ENCODE measurements around the gene PCSK5. TPM values are rescaled to one million over a fixed set of nuclear protein-coding genes. Genes with fewer than 3 reads are reported as not detected.

PCSK5 gene
- total and polyA plus RNA-seq, 2 of the 8 experiments (the other 6 are each of a cell fraction or from before 2014, with no cell fraction given) = 5.5 to 10.7 TPM

DNA sequence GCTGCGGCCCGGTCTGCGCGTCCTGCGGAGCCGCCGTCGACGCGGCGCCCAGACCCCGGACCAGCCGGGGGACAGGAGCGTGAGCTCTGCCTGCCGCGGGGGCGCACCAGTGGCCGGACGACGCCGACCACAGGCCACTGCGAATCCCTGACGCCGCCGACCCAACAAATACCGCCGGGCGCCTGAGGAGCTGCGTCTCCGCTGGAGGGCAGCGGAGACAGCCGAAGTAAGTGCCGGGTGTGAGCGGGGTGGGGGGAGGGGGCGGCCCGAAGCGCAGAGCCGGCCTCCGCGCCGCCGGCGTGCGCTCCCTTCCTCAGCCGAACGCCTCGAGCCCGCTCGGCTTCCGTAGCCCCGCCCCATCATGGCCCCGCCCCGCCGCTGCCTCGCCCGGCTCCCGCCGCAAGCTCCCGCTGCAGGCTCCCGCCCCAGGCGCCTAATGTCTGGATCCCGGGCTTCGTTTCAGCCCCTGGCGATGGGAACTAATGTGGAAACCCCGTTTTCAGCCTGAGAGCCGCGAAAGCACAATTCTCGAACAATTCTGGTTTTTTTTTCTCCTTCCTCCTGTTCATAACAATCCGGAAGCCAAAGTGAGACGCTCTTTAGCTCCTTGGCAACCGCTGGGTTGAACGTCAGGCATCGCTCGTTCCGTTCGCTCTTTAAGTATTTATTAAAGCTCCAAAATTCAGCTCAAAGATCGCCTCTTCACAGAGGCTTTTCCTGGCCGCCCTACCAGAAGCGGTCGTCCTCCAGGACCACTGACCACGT is 503.9 kb downstream of the PCSK5 start, which contains the start of gene RFK:
RFK (minus strand) TSS at position 232 of the 765 bp plus-strand sequence. CDS start 255 bp downstream, outside the sequence.
- WGBS, 2 experiments (ENCODE audit: extremely low coverage in 1 of 2, insufficient coverage in 1 of 2, insufficient read length in 1 of 2, insufficient replicate concordance in 2 of 2, low coverage in 1 of 2, low lambda C conversion rate in 2 of 2, missing lambda C conversion rate in 1 of 2) = 1% methylated on average over 40 of the region's 81 CpGs; no CpG with 5 or more reads in 1 of the 2 experiments
- TF ChIP-seq SP2 (IDR thresholded peaks at IDR 0.05; ENCODE audit: low read length) = no peak
- 0 out of 2 replicates have a peak, but pooled peaks have one; percentile 65 for TF ChIP-seq TCF12 (IDR thresholded peaks at IDR 0.05; ENCODE audit: low read depth, low read length)
- no peak for TF ChIP-seq JUN (IDR thresholded peaks at IDR 0.05; ENCODE audit: low read depth, low read length)
- TF ChIP-seq, protein P1, sequence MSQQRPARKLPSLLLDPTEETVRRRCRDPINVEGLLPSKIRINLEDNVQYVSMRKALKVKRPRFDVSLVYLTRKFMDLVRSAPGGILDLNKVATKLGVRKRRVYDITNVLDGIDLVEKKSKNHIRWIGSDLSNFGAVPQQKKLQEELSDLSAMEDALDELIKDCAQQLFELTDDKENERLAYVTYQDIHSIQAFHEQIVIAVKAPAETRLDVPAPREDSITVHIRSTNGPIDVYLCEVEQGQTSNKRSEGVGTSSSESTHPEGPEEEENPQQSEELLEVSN (IDR thresholded peaks at IDR 0.05) = peak; percentile 89; the same call in 1 of the 2 replicates
- peak; percentile 27; the same call in 1 of the 2 replicates for TF ChIP-seq CREB1 (IDR thresholded peaks at IDR 0.05)
- peak; percentile 60 for TF ChIP-seq TAF7 (optimal IDR thresholded peaks at IDR 0.05; ENCODE audit: borderline replicate concordance, low read depth, low read length)
- TF ChIP-seq TBP (IDR thresholded peaks at IDR 0.05; ENCODE audit: low read depth, low read length) = 0 out of 2 replicates have a peak, but pooled peaks have one; percentile 38
- no peak for TF ChIP-seq NRF1 (IDR thresholded peaks at IDR 0.05; ENCODE audit: low read depth, low read length)
- TF ChIP-seq ZNF274 (IDR thresholded peaks at IDR 0.05; ENCODE audit: borderline replicate concordance, extremely low read depth, low read length) = no peak
- TF ChIP-seq CBX5 (IDR thresholded peaks at IDR 0.05; ENCODE audit: low read depth, low read length) = no peak
- no peak for TF ChIP-seq SAP30 (IDR thresholded peaks at IDR 0.05; ENCODE audit: insufficient read depth, insufficient replicate concordance, low read length)

More for the DNA sequence above, 503.9 kb downstream of the PCSK5 start, which contains the start of gene RFK:
- Histone ChIP-seq H3K18ac (ENCODE audit: extremely low read depth, low read length) (peak within 1 kb of the TSS; percentile 95), H3K4ac (replicated peaks; ENCODE audit: insufficient read length, low read depth, low read length) (peak within 1 kb of the TSS; percentile 67), H2BK120ac (replicated peaks; ENCODE audit: low read depth, low read length) (peak within 1 kb of the TSS; percentile 38), H2BK15ac (ENCODE audit: low read length) (peak within 1 kb of the TSS; percentile 61; the same call in 1 of the 2 replicates), H2AFZ (ENCODE audit: low read length) (peak within 1 kb of the TSS; percentile 86), H3K9me3 (ENCODE audit: insufficient read depth in 2 of 2, low read depth in 1 of 2, low read length in 1 of 2) (peaks cover 0 to 4% of the 10 kb centered on the region in 2 experiments; a peak in 1 of 4 replicates), H2BK20ac (ENCODE audit: low read length) (no peak within 1 kb of the TSS), H3K23me2 (ENCODE audit: low read depth, low read length) (peaks cover 9% of the 10 kb centered on the region), H3K36me3 (ENCODE audit: control insufficient read depth in 2 of 4, insufficient read depth in 4 of 4, low read length in 3 of 4) (peaks cover 0 to 12% (median 2%) of the 10 kb centered on the region in 4 experiments; a peak in 4 of 8 replicates), H2BK12ac (ENCODE audit: low read depth, low read length) (0 out of 2 replicates have a peak within 1 kb of the TSS, but pooled peaks have one; percentile 78), H3K4me1 (replicated peaks in 1 of 4; ENCODE audit: control insufficient read depth in 3 of 4, insufficient read depth in 4 of 4, low read length in 3 of 4) (no peaks in the 10 kb centered on the region), H4K8ac (ENCODE audit: extremely low read depth, insufficient read depth, low read length) (peak within 1 kb of the TSS; percentile 91), H3K9ac (replicated peaks in 1 of 4; ENCODE audit: extremely low read depth in 1 of 4, low read depth in 3 of 4, low read length in 3 of 4) (peak within 1 kb of the TSS; percentile 73 to 87 (median 78)), H3K14ac (ENCODE audit: insufficient read length) (no peak within 1 kb of the TSS), H3K56ac (replicated peaks; ENCODE audit: insufficient read length, low read depth, low read length) (peak within 1 kb of the TSS; percentile 90), H3K79me2 (ENCODE audit: control insufficient read depth in 1 of 2, insufficient read depth in 2 of 2, low read length in 2 of 2) (peaks cover 0 to 17% of the 10 kb centered on the region in 2 experiments; a peak in 2 of 4 replicates), H3K79me1 (ENCODE audit: low read depth, low read length) (no peaks in the 10 kb centered on the region), H3K23ac (ENCODE audit: insufficient read length) (no peak within 1 kb of the TSS), H3K27me3 (replicated peaks in 1 of 4; ENCODE audit: control insufficient read depth in 3 of 4, extremely low read depth in 1 of 4, insufficient read depth in 3 of 4, low read length in 3 of 4) (no peaks in the 10 kb centered on the region), H4K91ac (replicated peaks; ENCODE audit: insufficient read length, low read length) (peak within 1 kb of the TSS; percentile 91), H2BK5ac (ENCODE audit: low read depth, low read length) (peak within 1 kb of the TSS; percentile 86; the same call in 1 of the 2 replicates), H3K27ac (ENCODE audit: low read depth, low read length) (peak within 1 kb of the TSS; percentile 75), H2AK5ac (ENCODE audit: low read depth, low read length) (no peak within 1 kb of the TSS), H3K4me3 (ENCODE audit: extremely low read depth in 1 of 4, insufficient read depth in 2 of 4, low read depth in 3 of 4, low read length in 4 of 4) (peak within 1 kb of the TSS; percentile 74 to 86 (median 78)), H4K5ac (ENCODE audit: insufficient read length, low read depth, low read length) (peak within 1 kb of the TSS; percentile 70), H3K4me2 (ENCODE audit: insufficient read depth in 1 of 2, low read depth in 2 of 2, low read length in 2 of 2) (peak within 1 kb of the TSS; percentile 95 to 96), H4K20me1 (replicated peaks in 1 of 2; ENCODE audit: control insufficient read depth in 1 of 2, insufficient read depth in 2 of 2, low read length in 2 of 2) (no peaks in the 10 kb centered on the region)
- FAIRE-seq = no peak
- ChIA-PET POLR2A (ENCODE audit: partially characterized antibody) (interaction anchor here (0.6 to 2.8 kb wide), 17 partner anchors 10 to 1632 kb away, joined by 3 to 19 read pairs (median 3); no protein-coding TSS in a partner anchor), CTCF (ENCODE audit: partially characterized antibody) (interaction anchor here (0.7 to 2.8 kb wide), 18 partner anchors 8 to 310 kb away, joined by 3 to 18 read pairs (median 4); no protein-coding TSS in a partner anchor)
- peak; percentile 78 to 99 for DNase-seq (ENCODE audit: low read depth in 1 of 2, low spot score in 2 of 2)
